HCT116 (cell line): ENCODE measurements around the gene TXNDC15. TPM values are rescaled to one million over a fixed set of nuclear protein-coding genes. Genes with fewer than 3 reads are reported as not detected.

Experiments used
- ATAC-seq: fragments of 200-7000 bp; cut with Tn5 transposase; 2 replicates; pipeline ENCODE4 v1.9.1; 2020; ENCODE audit warnings: mild to moderate bottlenecking, moderate library complexity
- BruUV-seq: library from RNA; stranded (reverse); fragments of 400-500 nt; replicated peaks from 2 replicates; lab custom pipeline; 2021; lab: Mats Ljungman, UMichigan
- CTCF ChIA-PET: fragments of 300-600 bp; sonication (Branson Sonifier 250); formaldehyde crosslinking; loops from one replicate; lab custom pipeline; 2021; ENCODE audit warnings: antibody characterized with exemption; lab: Charles Lee
- POLR2A ChIA-PET: fragments of 300-600, 350-600 bp; sonication (Branson Sonifier 250); formaldehyde crosslinking; loops from one replicate; lab custom pipeline; 2021; ENCODE audit warnings: antibody characterized with exemption; lab: Charles Lee
- RAD21 ChIA-PET, 2 experiments: fragments of 300-600 bp; sonication (Branson Sonifier 250); formaldehyde crosslinking; loops; one replicate each; lab custom pipeline; 2023; ENCODE audit warnings: low total read pairs in 2 of 2; ENCODE audit not compliant: uncharacterized antibody in 2 of 2, unreplicated experiment in 2 of 2, low non-redundant PET in 1 of 2; lab: Charles Lee
- DNase-seq: peaks from one replicate; pipeline ENCODE4 v3.0.0-alpha.2; 2010; ENCODE audit warnings: low read depth, low spot score
- H2AFZ ChIP-seq: fragments of 200-600 bp; shearing (Covaris generic), sonication (generic); 2 replicates; pipeline ENCODE4 v1.6.1; 2017; ENCODE audit warnings: low read depth, mixed run types, mixed read lengths, antibody characterized with exemption, low read length; ENCODE audit not compliant: poor library complexity, severe bottlenecking
- H3K27ac ChIP-seq: 2 replicates; pipeline ENCODE4 v1.5.1; 2012; ENCODE audit warnings: low read depth, low read length
- H3K27me3 ChIP-seq: fragments of 200-600 bp; sonication (generic); 2 replicates; pipeline ENCODE4 v1.6.1; 2016; ENCODE audit warnings: mixed run types, low read length, mixed read lengths; ENCODE audit not compliant: insufficient read depth
- H3K36me3 ChIP-seq, 2 experiments: fragments of 200-500 bp in 1 of 2; fragments of 200-600 bp in 1 of 2; sonication (Bioruptor generic) in 1 of 2; sonication (generic) in 1 of 2; 2 replicates each; pipeline versions ENCODE4 v1.5.1 to v1.6.1; 2014 to 2016; ENCODE audit warnings: low read length in 2 of 2, inconsistent platforms in 1 of 2, mixed read lengths in 1 of 2, mixed run types in 1 of 2; ENCODE audit not compliant: insufficient read depth in 2 of 2, control insufficient read depth in 1 of 2
- H3K4me1 ChIP-seq, 2 experiments: fragments of 200-600 bp in 1 of 2; sonication (generic) in 1 of 2; 2 replicates each; pipeline versions ENCODE4 v1.5.1 to v1.6.1; 2012 to 2017; ENCODE audit warnings: low read length in 2 of 2, inconsistent platforms in 1 of 2, mild to moderate bottlenecking in 1 of 2, mixed read lengths in 1 of 2, mixed run types in 1 of 2, moderate library complexity in 1 of 2; ENCODE audit not compliant: insufficient read depth in 2 of 2, control insufficient read depth in 1 of 2
- H3K4me2 ChIP-seq: fragments of 200-600 bp; sonication (generic); 2 replicates; pipeline ENCODE4 v1.6.1; 2017; ENCODE audit warnings: mixed run types, low read length, mixed read lengths
- H3K4me3 ChIP-seq, 2 experiments: fragments of 200-600 bp in 1 of 2; sonication (generic) in 1 of 2; replicated peaks in 1 of 2; 2 replicates each; pipeline ENCODE4 v1.5.1; 2011 to 2016; ENCODE audit warnings: low read length in 2 of 2, control low read depth in 1 of 2, low read depth in 1 of 2, mild to moderate bottlenecking in 1 of 2, mixed read lengths in 1 of 2, mixed run types in 1 of 2
- H3K79me2 ChIP-seq: fragments of 200-600 bp; sonication (generic); 2 replicates; pipeline ENCODE4 v1.6.1; 2017; ENCODE audit warnings: mild to moderate bottlenecking, mixed run types, low read length, moderate library complexity, mixed read lengths; ENCODE audit not compliant: insufficient read depth
- H3K9ac ChIP-seq: fragments of 200-600 bp; sonication (generic); 2 replicates; pipeline ENCODE4 v1.6.1; 2016; ENCODE audit warnings: low read length, mixed read lengths
- H3K9me2 ChIP-seq: fragments of 200-600 bp; sonication (generic), shearing (Covaris generic); 2 replicates; pipeline ENCODE4 v1.6.1; 2017; ENCODE audit warnings: mixed run types, mild to moderate bottlenecking, moderate library complexity; ENCODE audit not compliant: insufficient read depth
- H3K9me3 ChIP-seq, 2 experiments: fragments of 200-500 bp in 1 of 2; fragments of 200-600 bp in 1 of 2; sonication (Bioruptor generic) in 1 of 2; sonication (generic) in 1 of 2; 2 replicates each; pipeline ENCODE4 v1.6.1; 2014 to 2017; ENCODE audit warnings: low read length in 2 of 2, mixed read lengths in 2 of 2, inconsistent platforms in 1 of 2, low read depth in 1 of 2, mild to moderate bottlenecking in 1 of 2, mixed run types in 1 of 2, moderate library complexity in 1 of 2; ENCODE audit not compliant: control insufficient read depth in 1 of 2, insufficient read depth in 1 of 2
- H4K20me1 ChIP-seq: fragments of 200-600 bp; sonication (generic), shearing (Covaris generic); 2 replicates; pipeline ENCODE4 v1.6.1; 2017; ENCODE audit warnings: mixed run types, mild to moderate bottlenecking, moderate library complexity; ENCODE audit not compliant: insufficient read depth
- ATF3 ChIP-seq: IDR thresholded peaks from 2 replicates; pipeline ENCODE4 v1.6.1; 2012
- CBX3 ChIP-seq: IDR thresholded peaks from 2 replicates; pipeline ENCODE4 v1.6.1; 2012; ENCODE audit warnings: low read depth
- CEBPB ChIP-seq: IDR thresholded peaks from 2 replicates; pipeline ENCODE4 v1.6.1; 2012; ENCODE audit warnings: low read depth
- CTCF ChIP-seq, 3 experiments: fragments of 200-600 bp in 1 of 3; sonication (generic) in 1 of 3; IDR thresholded peaks in 2 of 3; conservative IDR thresholded peaks in 1 of 3; 2 replicates each; pipeline ENCODE4 v1.5.1; 2012 to 2017; ENCODE audit warnings: low read depth in 2 of 3, low read length in 2 of 3, antibody characterized with exemption in 1 of 3, borderline replicate concordance in 1 of 3, control low read depth in 1 of 3, mild to moderate bottlenecking in 1 of 3, mixed read lengths in 1 of 3, mixed run types in 1 of 3, moderate library complexity in 1 of 3; ENCODE audit not compliant: insufficient read depth in 1 of 3
- ELF1 ChIP-seq: IDR thresholded peaks from 2 replicates; pipeline ENCODE4 v1.6.1; 2012; ENCODE audit warnings: low read depth, borderline replicate concordance
- FOSL1 ChIP-seq: IDR thresholded peaks from 2 replicates; pipeline ENCODE4 v1.6.1; 2012; ENCODE audit warnings: low read depth
- JUND ChIP-seq: IDR thresholded peaks from 2 replicates; pipeline ENCODE4 v1.6.1; 2012
- MAX ChIP-seq: IDR thresholded peaks from 2 replicates; pipeline ENCODE4 v1.6.1; 2012
- POLR2A ChIP-seq: IDR thresholded peaks from 2 replicates; pipeline ENCODE4 v1.7.0; 2011; ENCODE audit warnings: borderline replicate concordance; ENCODE audit not compliant: insufficient read depth, insufficient read length; ENCODE audit errors: extremely low read depth
- POLR2AphosphoS5 ChIP-seq: IDR thresholded peaks from 2 replicates; pipeline ENCODE4 v1.6.1; 2011; ENCODE audit warnings: mild to moderate bottlenecking, low read depth, low read length, moderate library complexity
- RAD21 ChIP-seq: IDR thresholded peaks from 2 replicates; pipeline ENCODE4 v1.6.1; 2012; ENCODE audit warnings: low read depth, mild to moderate bottlenecking
- REST ChIP-seq: IDR thresholded peaks from 2 replicates; pipeline ENCODE4 v1.6.1; 2012; ENCODE audit warnings: low read depth
- SIN3A ChIP-seq: IDR thresholded peaks from 2 replicates; pipeline ENCODE4 v1.6.1; 2012; ENCODE audit warnings: low read depth
- SP1 ChIP-seq: IDR thresholded peaks from 2 replicates; pipeline ENCODE4 v1.6.1; 2012; ENCODE audit warnings: low read depth
- ZBTB33 ChIP-seq: IDR thresholded peaks from 2 replicates; pipeline ENCODE4 v1.6.1; 2011; ENCODE audit warnings: mild to moderate bottlenecking, low read length, moderate library complexity; ENCODE audit not compliant: insufficient replicate concordance; ENCODE audit errors: extremely low read depth
- intact Hi-C: fragments of 100-400 bp; cut with micrococcal nuclease; formaldehyde crosslinking; loops from 2 replicates; pipeline ENCODE4 v1.10.0; 2022
- total RNA-seq: library from RNA; stranded (reverse); gene quantifications from one replicate; pipeline ENCODE4 v1.2.1, GENCODE V29; 2021; ENCODE audit not compliant: unreplicated experiment

TXNDC15 gene
- total RNA-seq, 1 experiment from 2014 or later, result 17.8 TPM

- H3K9ac ChIP-seq, result no peak overlapping the region
- H3K9me3 ChIP-seq, result no peaks in the 10 kb centered on the region
- CTCF ChIA-PET, result no interaction called here
- TF ChIP-seq CBX3, result no peak
- no peak for TF ChIP-seq CTCF (IDR thresholded peaks at IDR 0.05 in 2 of 3, conservative IDR thresholded peaks at IDR 0.05 in 1 of 3; ENCODE audit: borderline replicate concordance in 1 of 3, insufficient read depth in 1 of 3, low read depth in 2 of 3, low read length in 2 of 3)
- no peak for TF ChIP-seq POLR2A
- TF ChIP-seq FOSL1, result no peak
- no peak for TF ChIP-seq RAD21
- no peak for TF ChIP-seq POLR2AphosphoS5
- TF ChIP-seq CEBPB, result no peak
- no peak for TF ChIP-seq REST
- no peak for TF ChIP-seq MAX
- no peak for TF ChIP-seq ZBTB33
- TF ChIP-seq SIN3A, result no peak
- TF ChIP-seq JUND, result no peak
- no peak for TF ChIP-seq ATF3
- no peak for TF ChIP-seq ELF1
- no peak for TF ChIP-seq SP1
- TF ChIP-seq, all 23 proteins: peak for 0
- intact Hi-C loops, result no loop called here
- no peak for ATAC-seq
- RAD21 ChIA-PET, result no interaction called here
- POLR2A ChIA-PET, result no interaction called here
- no peaks in the 10 kb centered on the region for H3K4me1 ChIP-seq
- H3K27ac ChIP-seq, result no peak overlapping the region
- BruUV-seq, result no TSS peak
- H4K20me1 ChIP-seq, result no peaks in the 10 kb centered on the region; the same call in 1 of the 2 replicates
- no peaks in the 10 kb centered on the region for H3K27me3 ChIP-seq
- H3K36me3 ChIP-seq, result no peaks in the 10 kb centered on the region
- H3K4me3 ChIP-seq, result no peak overlapping the region
- no peak overlapping the region for H3K4me2 ChIP-seq
- DNase-seq, result no peak
- no peak overlapping the region for H2AFZ ChIP-seq
- H3K79me2 ChIP-seq, result no peaks in the 10 kb centered on the region
- no peaks in the 10 kb centered on the region for H3K9me2 ChIP-seq
These were observed 69.4 kb downstream of the TXNDC15 start for GRCh38 chr5:134943547-134943946.
